GM21423 (cell line): Measurements from ENCODE around the gene TTYH2.
A peak's percentile ranks its signal among the peaks of the same experiment; 100 is the strongest.
"Not testable (repeated sequence)": the region's sequence is repeated elsewhere in the genome, so short reads cannot be mapped to it uniquely, and the experiment has no call there.

ENCODE experiments used
- ATAC-seq: cut with Tn5 transposase; IDR thresholded peaks from one replicate; pipeline ENCODE4 v1.9.1; 2021; ENCODE audit warnings: mild to moderate bottlenecking, moderate library complexity; ENCODE audit not compliant: unreplicated experiment

Gene TTYH2, protein sequence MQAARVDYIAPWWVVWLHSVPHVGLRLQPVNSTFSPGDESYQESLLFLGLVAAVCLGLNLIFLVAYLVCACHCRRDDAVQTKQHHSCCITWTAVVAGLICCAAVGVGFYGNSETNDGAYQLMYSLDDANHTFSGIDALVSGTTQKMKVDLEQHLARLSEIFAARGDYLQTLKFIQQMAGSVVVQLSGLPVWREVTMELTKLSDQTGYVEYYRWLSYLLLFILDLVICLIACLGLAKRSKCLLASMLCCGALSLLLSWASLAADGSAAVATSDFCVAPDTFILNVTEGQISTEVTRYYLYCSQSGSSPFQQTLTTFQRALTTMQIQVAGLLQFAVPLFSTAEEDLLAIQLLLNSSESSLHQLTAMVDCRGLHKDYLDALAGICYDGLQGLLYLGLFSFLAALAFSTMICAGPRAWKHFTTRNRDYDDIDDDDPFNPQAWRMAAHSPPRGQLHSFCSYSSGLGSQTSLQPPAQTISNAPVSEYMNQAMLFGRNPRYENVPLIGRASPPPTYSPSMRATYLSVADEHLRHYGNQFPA

DNA sequence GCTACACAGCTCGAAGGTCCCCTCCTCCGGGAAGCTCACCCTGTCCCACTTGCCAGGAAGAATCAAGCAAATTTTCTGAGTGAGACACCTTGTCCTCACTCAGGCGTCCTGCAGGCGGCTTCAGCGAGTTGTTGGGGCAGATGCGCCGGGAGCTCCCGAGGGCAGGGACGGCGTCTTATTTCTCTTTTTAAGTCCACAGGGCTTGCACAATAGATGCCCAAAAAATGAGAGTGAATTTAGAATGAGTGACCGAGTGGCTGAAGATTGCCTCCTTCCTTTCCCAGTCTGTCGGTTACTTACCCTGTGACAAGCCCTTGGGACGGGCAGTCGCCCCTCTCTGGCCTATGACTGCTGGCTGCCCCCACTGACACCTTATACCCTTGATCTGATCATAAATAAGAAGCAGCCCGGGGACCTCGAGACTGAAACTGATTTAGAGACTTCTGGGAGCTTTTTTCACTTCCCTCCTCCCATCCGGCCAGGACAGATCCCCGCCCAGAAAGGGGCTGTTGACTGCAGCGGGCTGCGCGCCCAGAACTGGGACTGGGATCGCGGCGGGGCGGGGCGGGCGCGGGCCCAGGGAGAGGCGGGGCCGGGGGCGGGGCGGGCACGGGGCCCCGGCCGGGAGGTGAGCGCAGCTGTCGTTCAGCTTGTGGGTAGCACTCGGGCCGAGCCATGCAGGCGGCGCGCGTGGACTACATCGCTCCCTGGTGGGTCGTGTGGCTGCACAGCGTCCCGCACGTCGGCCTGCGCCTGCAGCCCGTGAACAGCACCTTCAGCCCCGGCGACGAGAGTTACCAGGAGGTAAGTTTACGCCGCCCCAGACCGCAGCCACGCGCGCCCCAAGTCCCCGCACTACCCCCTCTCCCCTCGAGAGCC, at the start of gene TTYH2:
Gene TTYH2, plus strand, starts transcription at position 659 of the 879 bp plus-strand sequence. Its CDS starts 17 bp downstream, at position 676.
- peak; percentile 68 for ATAC-seq

DNA sequence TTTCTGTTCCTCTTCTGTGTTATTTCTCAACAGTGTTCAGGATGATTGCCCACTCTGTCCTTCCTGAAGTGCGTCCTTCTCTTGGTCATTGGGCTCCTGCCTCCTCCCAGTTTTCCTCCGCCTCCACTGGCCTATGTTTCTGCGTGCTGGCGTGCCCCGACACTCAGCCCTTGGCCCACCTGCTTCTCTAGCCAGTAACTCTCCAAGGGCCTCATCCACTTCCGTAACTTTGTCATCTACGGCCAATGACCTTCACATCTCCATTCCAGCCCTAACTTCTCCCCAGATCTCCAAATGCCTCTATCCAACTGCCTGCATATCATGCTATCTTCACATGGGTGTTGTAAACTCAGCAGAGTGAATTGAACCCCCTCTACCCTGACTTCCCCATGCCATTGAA, 49.5 kb upstream of the TTYH2 start:
- no peak for ATAC-seq

DNA sequence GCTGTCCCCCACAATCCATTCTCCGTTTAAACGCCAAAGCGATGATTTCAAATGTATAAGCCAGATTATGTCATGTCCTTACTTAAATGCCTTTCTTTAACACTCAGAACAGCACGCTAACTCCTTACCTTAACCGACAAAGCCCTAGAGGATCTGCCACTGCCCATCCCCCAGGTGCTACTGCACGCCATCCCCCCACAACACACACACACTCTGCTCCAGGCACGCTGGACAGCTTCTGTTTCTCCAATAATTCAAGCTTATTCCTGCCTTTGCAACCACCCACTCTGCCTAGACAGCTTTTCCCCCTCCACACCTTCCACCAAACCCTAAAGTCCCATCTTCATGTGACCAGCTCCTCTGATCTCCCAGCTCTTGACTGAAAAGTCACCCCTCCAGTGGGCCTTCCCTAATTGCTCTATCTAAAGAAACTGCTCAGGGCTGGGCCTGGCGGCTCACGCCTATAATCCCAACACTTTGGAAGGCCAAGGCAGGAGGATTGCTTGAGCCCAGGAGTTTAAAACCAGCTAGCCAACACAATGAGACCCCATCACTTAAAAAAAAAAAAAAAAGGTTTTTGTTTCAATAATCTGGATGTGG, 48.8 kb upstream of the TTYH2 start:
- no peak for ATAC-seq

DNA sequence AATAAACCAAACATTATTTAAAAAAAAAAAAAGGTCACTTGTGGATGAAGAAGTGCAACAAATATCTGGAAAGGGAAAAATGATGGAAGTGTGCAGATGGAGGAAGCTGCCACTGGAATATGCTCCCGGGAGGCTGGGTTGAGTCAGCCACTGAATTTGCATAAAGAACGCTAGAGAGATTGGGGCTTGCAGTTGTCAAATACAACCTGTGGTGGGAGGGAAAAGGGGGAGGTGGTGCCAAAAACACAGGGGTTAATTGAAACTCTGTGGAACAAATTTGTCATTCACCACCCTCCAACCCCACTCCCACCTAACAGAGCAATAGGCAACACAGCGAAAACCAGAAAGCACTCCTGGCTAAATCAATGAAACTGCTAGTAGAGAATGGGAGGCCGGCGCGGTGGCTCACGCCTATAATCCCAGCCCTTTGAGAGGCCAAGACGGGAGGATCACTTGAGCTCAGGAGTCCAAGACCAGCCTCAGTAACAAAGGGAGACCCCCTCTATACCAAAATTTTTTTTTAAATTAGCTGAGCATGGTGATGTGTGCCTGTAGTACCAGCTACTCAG, 47.5 kb upstream of the TTYH2 start:
- no peak for ATAC-seq

DNA sequence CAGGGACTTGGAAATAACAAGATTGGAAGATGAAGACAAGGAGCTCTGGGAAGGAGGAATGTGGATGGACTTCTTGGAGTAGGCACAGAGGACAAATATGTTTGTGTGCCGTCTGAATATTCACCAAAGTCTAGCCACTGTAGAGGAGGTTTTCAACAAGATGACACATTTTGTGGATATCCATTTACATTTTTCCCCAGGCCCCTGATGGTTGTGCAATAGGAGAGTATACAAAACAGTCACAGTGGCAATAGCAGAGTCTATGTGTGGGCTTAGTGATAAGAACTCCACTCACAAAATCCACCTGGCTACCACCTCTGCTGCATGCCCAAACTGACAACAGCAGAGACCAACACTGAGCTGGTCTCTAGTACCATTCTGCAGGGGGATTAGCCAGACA, 42.4 kb upstream of the TTYH2 start:
- ATAC-seq, result no peak

DNA sequence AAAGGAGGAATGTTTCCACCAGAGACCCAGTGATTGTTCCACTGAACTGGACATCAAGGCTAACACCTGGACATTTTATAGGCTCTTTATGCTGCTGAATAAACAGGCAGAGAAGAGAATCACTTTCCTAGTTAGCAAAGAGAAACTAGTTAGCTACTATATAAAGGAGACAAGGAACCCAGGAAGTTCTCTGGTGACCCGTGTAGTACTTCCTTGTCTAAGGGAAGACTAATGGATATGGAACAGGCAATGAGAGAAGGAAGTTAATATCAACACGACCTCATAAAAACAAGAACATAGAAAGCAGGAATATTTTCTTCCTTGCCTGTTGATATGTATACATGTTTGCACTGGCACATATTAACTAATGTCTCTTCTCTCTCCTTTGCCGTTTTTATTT, 40.7 kb upstream of the TTYH2 start:
- no peak for ATAC-seq

DNA sequence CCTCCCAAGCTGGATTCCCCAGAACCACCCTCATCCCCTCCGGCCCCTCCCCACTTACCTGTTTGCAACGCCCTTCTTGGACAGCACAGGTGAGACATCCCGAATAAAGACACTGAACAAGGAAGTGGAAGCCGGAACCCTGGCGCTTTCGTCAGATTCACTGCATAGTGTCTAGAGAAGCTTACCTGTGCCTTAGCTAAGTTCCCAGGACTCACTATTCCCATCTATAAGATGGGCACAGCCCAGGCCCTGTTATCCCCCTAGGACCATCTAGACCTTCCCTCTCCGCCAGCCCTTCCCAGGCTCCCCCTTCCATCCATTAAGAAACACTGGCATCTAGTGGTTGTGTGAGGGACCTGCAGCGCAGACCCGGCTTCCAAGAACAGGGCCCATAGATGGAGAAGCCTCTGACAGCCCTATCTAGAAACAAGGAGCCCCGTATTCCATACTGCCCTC, 36.8 kb upstream of the TTYH2 start:
- ATAC-seq, result peak; percentile 69

DNA sequence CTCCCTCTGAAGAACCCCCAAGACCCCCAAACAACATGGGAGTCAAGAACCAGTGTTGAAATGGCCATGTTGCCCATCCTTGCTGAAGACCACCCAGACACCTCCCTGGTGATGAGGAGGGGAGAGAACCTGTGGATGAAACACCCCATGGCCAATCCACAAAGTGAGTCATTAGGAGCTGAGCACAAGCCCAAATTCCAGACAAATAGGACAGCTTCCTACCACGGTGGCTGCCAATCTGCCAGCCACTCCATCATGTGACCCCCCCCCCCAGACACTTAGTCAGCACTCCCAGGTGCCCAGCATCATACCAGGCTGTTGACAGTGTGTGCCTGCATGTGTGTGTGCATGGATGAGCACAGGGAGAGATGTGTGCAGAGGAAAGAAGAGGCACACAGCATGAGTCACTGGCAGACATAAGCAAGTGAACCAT, 36.3 kb upstream of the TTYH2 start:
- ATAC-seq, result no peak

DNA sequence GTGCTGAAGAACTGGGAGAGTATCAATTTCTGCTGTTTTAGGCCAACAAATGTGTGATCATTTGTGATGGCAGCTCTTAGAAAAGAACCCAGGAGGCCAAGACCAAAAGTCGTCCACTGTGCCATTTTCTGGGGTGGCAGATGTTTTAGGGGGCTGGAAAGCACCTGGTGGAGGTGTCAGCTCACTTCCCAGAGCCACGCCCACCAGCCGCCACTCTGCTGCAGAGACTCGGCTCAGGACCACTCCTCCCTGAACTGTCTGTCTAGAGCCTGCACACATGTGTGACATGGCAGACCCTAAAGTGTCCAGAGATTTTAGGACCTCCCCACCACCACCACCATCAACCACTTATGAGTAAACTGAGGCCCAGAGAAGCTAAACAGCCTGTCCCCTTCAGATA, 33.8 kb upstream of the TTYH2 start:
- ATAC-seq, result no peak

DNA sequence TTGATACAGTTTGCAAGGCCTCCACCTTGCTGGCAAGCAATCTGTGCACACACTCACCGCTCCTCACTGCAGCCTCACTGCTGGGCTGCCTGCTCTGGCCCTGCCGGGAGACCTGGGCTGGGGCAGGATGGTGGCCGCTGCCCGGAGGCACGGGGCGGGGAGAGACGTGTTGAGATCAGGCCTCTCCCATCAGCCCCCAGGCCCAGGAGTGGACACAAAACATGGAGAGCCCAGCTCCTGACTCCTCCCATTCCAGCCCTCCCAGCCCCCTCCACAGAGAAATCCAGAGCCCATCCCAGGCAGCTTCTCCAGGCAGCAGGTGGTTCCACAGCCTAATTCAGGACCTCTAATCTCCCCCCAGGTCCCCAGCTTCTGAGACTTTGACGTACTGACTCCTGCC, 33.0 kb upstream of the TTYH2 start:
- ATAC-seq, result no peak

DNA sequence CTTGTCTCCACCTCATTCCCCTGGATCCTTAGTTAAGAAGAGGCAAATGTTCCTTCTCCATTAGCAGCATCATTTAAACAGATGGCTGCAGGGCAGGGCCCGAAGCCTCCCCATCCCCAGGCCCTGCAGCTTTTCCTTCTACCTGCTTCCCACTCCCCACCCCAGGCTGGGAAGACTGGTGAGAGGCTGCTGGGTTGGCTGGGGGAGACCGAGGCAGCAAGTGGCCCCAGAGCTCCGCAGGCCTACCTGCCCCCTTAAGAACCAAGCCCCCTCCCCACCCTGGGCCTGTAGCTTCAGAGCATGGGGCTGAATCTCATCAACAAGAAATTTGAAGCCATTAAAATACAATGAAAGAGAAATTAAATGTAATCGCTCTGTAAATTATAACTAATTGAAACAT, 32.0 kb upstream of the TTYH2 start:
- no peak for ATAC-seq

DNA sequence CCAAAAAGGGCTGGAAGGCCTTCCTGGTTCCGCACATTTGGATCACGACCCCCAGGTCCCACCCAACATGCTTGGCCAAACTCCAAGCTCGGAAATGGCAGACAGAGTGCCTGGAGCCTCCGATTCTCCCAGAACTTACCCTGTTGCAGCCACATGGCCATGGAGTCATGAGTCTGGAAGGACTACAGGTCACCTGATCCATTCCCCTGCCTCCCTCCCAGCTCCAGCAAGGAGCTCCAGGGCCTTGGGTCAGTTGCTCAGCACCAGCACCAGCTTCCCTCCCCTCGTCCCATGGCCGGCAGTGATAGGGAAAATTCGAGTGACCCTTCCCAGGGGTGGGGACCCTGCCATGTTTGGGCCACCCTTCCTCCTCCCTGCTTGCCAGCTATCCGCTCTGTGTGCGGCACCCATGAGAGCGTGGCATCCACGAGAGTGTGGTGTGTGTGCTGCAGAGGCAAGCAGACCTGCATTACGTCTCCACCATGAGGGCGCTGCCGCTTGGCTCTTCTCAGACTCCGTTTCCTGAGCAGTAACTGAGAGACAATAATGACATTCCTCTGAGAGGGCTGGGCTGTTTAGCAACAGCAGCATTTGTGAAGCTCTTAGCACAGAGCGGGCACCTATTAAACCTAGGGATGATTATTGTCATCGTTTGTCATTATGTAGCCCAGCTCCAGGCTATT, 31.2 kb upstream of the TTYH2 start:
- ATAC-seq, result no peak

DNA sequence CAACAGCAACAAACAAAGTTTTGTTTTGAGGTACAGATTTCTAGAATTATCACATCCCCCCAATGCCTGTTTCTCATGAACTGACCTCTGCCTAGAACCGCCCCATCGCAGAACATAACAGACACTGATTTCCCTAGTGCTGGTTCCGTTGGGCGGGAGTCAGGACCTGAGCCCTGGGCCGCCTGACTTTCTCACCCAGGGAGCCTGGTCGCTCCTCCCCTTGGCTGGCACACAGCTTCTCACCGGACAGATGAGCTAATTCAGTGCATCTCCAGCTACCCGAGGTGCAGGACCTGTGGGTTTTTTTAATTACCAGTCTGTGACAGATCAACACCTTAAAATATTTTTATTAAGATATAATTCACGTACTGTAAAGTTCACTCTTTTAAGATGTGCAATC, 30.0 kb upstream of the TTYH2 start:
- no peak for ATAC-seq

DNA sequence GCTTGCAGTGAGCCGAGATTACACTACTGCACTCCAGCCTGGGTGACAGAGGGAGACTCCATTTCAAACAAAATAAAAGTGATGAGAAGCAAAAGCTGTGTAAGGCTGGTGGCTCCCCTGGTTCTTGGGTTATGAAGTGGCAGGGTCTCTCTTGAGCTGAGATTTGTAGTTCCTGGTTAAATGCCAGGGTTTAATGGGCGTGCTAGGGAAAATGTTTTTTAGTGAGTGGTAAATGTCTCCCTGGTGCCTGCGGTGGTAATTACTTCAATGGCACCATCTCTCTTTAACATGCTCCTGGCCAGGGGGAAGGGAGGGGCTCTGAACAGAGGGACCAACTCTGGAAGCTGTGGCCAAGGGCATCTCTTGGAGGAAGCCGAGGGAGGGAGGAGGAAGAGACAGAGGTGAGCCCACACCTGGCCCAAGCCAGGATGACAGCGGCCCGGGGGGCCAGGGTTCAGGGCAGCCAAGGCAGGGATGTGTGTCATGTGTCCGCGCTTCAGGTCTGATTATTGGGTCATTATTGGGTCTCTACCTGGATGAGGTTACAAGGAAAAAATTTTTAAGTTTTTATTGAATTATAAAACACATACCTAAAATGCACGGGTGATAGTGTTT, 27.7 kb upstream of the TTYH2 start:
- ATAC-seq, result no peak

DNA sequence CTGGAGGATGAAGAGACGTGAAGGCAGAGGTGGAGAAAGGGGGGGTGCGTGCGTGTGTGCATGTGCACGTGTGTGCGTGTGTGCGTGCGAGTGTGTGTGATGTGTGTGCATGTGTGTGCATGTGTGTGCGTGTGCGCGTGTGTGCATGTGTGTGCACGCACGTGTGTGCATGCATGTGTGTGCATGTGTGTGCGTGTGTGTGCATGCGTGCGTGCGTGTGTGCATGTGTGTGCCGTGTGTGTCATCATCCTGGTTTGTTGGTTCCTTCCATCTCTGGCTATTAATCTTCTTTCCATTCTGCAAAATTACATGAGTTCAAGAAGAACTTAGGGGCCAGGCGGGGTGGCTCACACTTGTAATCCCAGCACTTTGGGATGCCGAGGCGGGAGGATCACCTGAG, 26.9 kb upstream of the TTYH2 start:
- no peak for ATAC-seq

DNA sequence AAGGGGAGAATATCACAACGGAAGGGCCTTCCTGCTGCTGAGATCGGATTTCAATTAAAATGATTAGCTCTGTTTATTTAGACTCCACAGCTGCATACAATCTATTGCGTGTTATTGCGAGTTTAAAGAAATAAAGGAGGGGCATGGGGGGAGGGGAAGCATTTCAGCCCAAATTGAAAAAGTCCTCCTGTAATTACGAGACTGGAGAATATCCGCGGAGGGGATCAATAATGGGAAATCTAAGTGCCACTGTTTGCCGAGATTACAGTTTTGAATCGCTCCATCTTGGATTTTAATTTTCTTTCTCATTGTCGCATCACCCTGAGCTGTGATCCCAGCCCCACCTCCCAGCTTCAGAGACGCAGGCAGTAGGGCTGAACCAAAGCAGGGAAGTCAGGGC, 25.6 kb upstream of the TTYH2 start:
- ATAC-seq, result no peak

DNA sequence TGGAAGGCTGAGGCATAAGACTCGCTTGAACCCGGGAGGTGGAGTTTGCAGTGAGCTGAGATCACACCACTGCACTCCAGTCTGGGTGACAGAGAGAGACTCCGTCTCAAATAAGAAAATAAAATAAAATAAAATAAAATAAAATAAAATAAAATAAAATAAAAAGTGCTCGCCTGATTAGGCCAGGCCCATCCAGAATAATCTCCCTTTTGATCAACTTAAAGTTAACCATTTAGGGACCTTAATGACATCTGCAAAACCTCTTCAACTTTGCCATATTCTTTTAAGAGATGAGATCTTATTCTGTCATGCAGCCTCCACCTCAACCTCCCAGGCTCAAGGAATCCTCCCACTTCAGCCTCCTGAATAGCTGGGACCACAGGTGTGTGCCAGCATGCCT, 24.7 kb upstream of the TTYH2 start:
- ATAC-seq, result not testable (repeated sequence)

DNA sequence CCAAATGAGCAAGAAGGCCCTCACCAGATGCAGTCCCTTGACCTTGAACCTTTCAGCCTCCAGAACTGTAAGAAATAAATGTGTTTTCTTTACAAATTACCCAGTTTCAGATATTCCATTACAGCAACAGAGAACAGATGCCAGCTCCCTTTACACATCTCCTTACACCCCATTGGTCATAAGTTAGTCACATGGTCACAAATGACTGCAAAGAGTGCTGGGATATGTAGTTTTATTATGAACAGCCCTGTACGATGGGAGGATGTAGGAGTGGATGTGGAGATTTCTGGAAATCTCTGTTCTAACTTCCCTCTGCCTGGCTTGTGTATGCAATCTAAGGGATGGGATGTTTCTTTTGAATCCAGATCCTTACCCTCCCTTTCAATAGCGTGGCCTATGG, 23.2 kb upstream of the TTYH2 start:
- peak; percentile 50 for ATAC-seq

DNA sequence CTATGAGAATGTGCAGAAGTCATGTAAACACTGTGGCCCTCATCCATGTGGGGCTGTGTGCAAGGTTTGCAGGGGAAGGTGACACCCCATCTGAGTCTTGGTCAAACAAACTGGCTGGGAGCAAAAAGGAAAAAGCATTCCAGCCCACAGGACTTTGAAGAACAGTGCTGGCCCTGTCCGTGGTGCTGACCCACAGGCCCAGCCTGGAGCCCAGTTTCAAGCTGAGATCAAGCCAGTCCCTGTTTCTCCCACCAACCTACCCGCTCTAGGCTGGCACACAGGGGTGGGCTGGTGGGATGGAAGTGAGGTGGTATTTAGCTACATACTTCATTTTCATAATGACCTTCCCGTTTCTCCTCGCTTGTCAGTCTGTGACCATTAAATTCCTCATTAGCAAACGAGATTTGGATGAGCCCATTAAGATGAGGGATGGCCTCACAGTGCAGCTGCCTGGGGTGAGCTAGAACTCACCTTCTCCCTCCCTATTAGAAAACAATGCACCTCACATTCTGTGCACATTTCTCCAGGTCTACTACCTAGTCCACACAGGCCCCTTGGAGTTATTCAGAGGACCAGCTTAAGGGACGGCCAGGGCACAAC, 22.5 kb upstream of the TTYH2 start:
- no peak for ATAC-seq
